HL-60 (cell line): ENCODE measurements around the gene HAO2.

Source experiments
- DNase-seq, 2 experiments: peaks; one replicate each; pipeline ENCODE4 v3.0.0-alpha.2; 2010 to 2020; ENCODE audit warnings: low read depth in 1 of 2, low spot score in 1 of 2
- H3K27ac ChIP-seq: fragments of 250-450 bp; sonication (Bioruptor Pico); replicated peaks from 2 replicates; pipeline ENCODE4 v1.5.1; 2020; ENCODE audit warnings: mild to moderate bottlenecking, moderate library complexity
- H3K27me3 ChIP-seq: fragments of 250-450 bp; sonication (Bioruptor Pico); 2 replicates; pipeline ENCODE4 v1.5.1; 2021; ENCODE audit warnings: mild to moderate bottlenecking, moderate library complexity; ENCODE audit not compliant: insufficient read depth, poor library complexity, severe bottlenecking
- H3K4me3 ChIP-seq: replicated peaks from 2 replicates; pipeline ENCODE4 v1.5.1; 2011; ENCODE audit warnings: mild to moderate bottlenecking, control low read depth, low read length; ENCODE audit not compliant: insufficient read depth
- CTCF ChIP-seq: IDR thresholded peaks from one replicate; pipeline ENCODE4 v1.5.1; 2011; ENCODE audit warnings: low read length, control low read depth, inconsistent platforms; ENCODE audit not compliant: insufficient read depth
- GABPA ChIP-seq: IDR thresholded peaks from 2 replicates; pipeline ENCODE4 v1.6.1; 2012; ENCODE audit warnings: low read depth
- POLR2AphosphoS5 ChIP-seq: IDR thresholded peaks from 2 replicates; pipeline ENCODE4 v1.6.1; 2012; ENCODE audit warnings: low read depth
- REST ChIP-seq: IDR thresholded peaks from 2 replicates; pipeline ENCODE4 v1.6.1; 2012; ENCODE audit warnings: low read depth; ENCODE audit not compliant: insufficient replicate concordance
- SPI1 ChIP-seq: IDR thresholded peaks from 2 replicates; pipeline ENCODE4 v1.6.1; 2012; ENCODE audit warnings: low read depth, mild to moderate bottlenecking, borderline replicate concordance

Gene HAO2

GRCh38 chr1:119396982-119397381, 28.4 kb downstream of the HAO2 start:
- no peaks in the 10 kb centered on the region for H3K27me3 ChIP-seq
- TF ChIP-seq SPI1 (no peak), CTCF (no peak), REST (no peak), GABPA (no peak), POLR2AphosphoS5 (no peak)
- H3K4me3 ChIP-seq, result no peak overlapping the region
- no peak for DNase-seq
- H3K27ac ChIP-seq, result no peak overlapping the region

- peaks cover 3% of the 10 kb centered on the region for H3K27me3 ChIP-seq
- H3K4me3 ChIP-seq, result no peak overlapping the region
- DNase-seq, result no peak
- TF ChIP-seq REST (no peak), POLR2AphosphoS5 (no peak), SPI1 (no peak), CTCF (no peak), GABPA (no peak)
- H3K27ac ChIP-seq, result no peak overlapping the region
Measured at GRCh38 chr1:119397986-119398385, 29.4 kb downstream of the HAO2 start.

GRCh38 chr1:119404736-119405135, 36.2 kb downstream of the HAO2 start:
- no peak for TF ChIP-seq CTCF
- TF ChIP-seq GABPA, result no peak
- no peak for TF ChIP-seq SPI1
- Histone ChIP-seq H3K27me3 (peaks cover 8% of the 10 kb centered on the region), H3K4me3 (no peak overlapping the region), H3K27ac (no peak overlapping the region)
- no peak for DNase-seq

- Histone ChIP-seq H3K4me3 (no peak overlapping the region), H3K27me3 (peaks cover 7% of the 10 kb centered on the region), H3K27ac (no peak overlapping the region)
- TF ChIP-seq POLR2AphosphoS5 (no peak), CTCF (no peak)
- no peak for DNase-seq
Measured at GRCh38 chr1:119409731-119410130, 41.1 kb downstream of the HAO2 start.
